NK-92 (cell line): ENCODE results near the gene TBC1D10A.
A peak's percentile ranks its signal among the peaks of the same experiment; 100 is the strongest.

ENCODE experiments used
- DNase-seq: peaks from one replicate; lab custom pipeline; 2025; ENCODE audit not compliant: unreplicated experiment; lab: John Stamatoyannopoulos, UW

TBC1D10A gene

GRCh38 chr22:30268331-30268730, 58.4 kb downstream of the TBC1D10A start:
- no peak for DNase-seq

- no peak for DNase-seq
These were observed 59.1 kb downstream of the TBC1D10A start for GRCh38 chr22:30267382-30268302.

- DNase-seq = no peak
These were observed 60.0 kb downstream of the TBC1D10A start, which contains the start of gene OSM for GRCh38 chr22:30266445-30267381. Gene OSM (minus strand): TSS chr22:30266851. CDS start chr22:30266799, 52 bp downstream.

- peak; percentile 45 for DNase-seq
These were observed 60.8 kb downstream of the TBC1D10A start for GRCh38 chr22:30265823-30266444.

GRCh38 chr22:30265131-30265720, 61.5 kb downstream of the TBC1D10A start:
- no peak for DNase-seq

- no peak for DNase-seq
These were observed 62.9 kb downstream of the TBC1D10A start for GRCh38 chr22:30263883-30264282.

- DNase-seq = no peak
These were observed 63.6 kb downstream of the TBC1D10A start for GRCh38 chr22:30262917-30263741.

GRCh38 chr22:30262112-30262511, 64.6 kb downstream of the TBC1D10A start:
- no peak for DNase-seq

- no peak for DNase-seq
These were observed 65.6 kb downstream of the TBC1D10A start for GRCh38 chr22:30261134-30261533.

- DNase-seq = no peak
These were observed 66.1 kb downstream of the TBC1D10A start for GRCh38 chr22:30260682-30261081.

- DNase-seq = no peak
These were observed 66.5 kb downstream of the TBC1D10A start for GRCh38 chr22:30260276-30260675.

- no peak for DNase-seq
These were observed 72.4 kb downstream of the TBC1D10A start for GRCh38 chr22:30254314-30254713.

GRCh38 chr22:30253205-30253852, 73.4 kb downstream of the TBC1D10A start:
- DNase-seq = no peak

- DNase-seq = no peak
These were observed 74.1 kb downstream of the TBC1D10A start for GRCh38 chr22:30252411-30253204.

- no peak for DNase-seq
These were observed 75.0 kb downstream of the TBC1D10A start for GRCh38 chr22:30251711-30252110.

- DNase-seq = no peak
These were observed 76.0 kb downstream of the TBC1D10A start for GRCh38 chr22:30250661-30251267.

GRCh38 chr22:30250039-30250565, 76.6 kb downstream of the TBC1D10A start:
- no peak for DNase-seq
